Retinal pigment epithelial cell (primary cell): Measurements from ENCODE around the gene ELP5.
A peak's percentile ranks its signal among the peaks of the same experiment; 100 is the strongest.

Source experiments
- DNase-seq: peaks from one replicate; pipeline ENCODE4 v3.0.0-alpha.2; 2010; ENCODE audit warnings: low read depth
- H3K4me3 ChIP-seq: 2 replicates; pipeline ENCODE4 v1.5.1; 2011; ENCODE audit warnings: mild to moderate bottlenecking, low read length, control low read depth, moderate library complexity
- CTCF ChIP-seq: conservative IDR thresholded peaks from 2 replicates; pipeline ENCODE4 v1.5.1; 2011; ENCODE audit warnings: low read depth, low read length, control low read depth, inconsistent platforms

ELP5 gene

GRCh38 chr17:7208027-7208571, 43.9 kb upstream of the ELP5 start:
- H3K4me3 ChIP-seq, result peak overlapping the region; percentile 4
- no peak for TF ChIP-seq CTCF
- DNase-seq, result no peak

GRCh38 chr17:7208754-7209460, 43.1 kb upstream of the ELP5 start:
- no peak for DNase-seq

GRCh38 chr17:7211491-7212273, 40.3 kb upstream of the ELP5 start:
- H3K4me3 ChIP-seq, result peak overlapping the region; percentile 40
- no peak for DNase-seq
- TF ChIP-seq CTCF, result no peak

More at GRCh38 chr17:7208754-7209460, 43.1 kb upstream of the ELP5 start:
- TF ChIP-seq CTCF, result no peak
- no peak overlapping the region for H3K4me3 ChIP-seq

GRCh38 chr17:7213895-7214299, 38.1 kb upstream of the ELP5 start:
- peak overlapping the region; percentile 54 for H3K4me3 ChIP-seq
- peak; percentile 52 for DNase-seq

GRCh38 chr17:7214300-7215135, 37.5 kb upstream of the ELP5 start:
- peak overlapping the region; percentile 54 for H3K4me3 ChIP-seq
- peak; percentile 90 for DNase-seq
- TF ChIP-seq CTCF, result peak; percentile 67

More at GRCh38 chr17:7213895-7214299, 38.1 kb upstream of the ELP5 start:
- TF ChIP-seq CTCF, result peak; percentile 70

GRCh38 chr17:7215136-7215638, 36.8 kb upstream of the ELP5 start:
- H3K4me3 ChIP-seq, result peak overlapping the region; percentile 54
- DNase-seq, result peak; percentile 83
- no peak for TF ChIP-seq CTCF
